IPS-NIHi11 (cell line): Measurements from ENCODE around the gene SERTAD3.
"Not testable (repeated sequence)": the region's sequence is repeated elsewhere in the genome, so short reads cannot be mapped to it uniquely, and the experiment has no call there.

Source experiments
- DNase-seq: peaks from one replicate; pipeline ENCODE4 v3.0.0; 2012; ENCODE audit warnings: mixed read lengths, low spot score

The SERTAD3 gene

GRCh38 chr19:40408598-40408925 lies 35.6 kb downstream of the SERTAD3 start:
- DNase-seq, result not testable (repeated sequence)

- no peak for DNase-seq
Measured at GRCh38 chr19:40407714-40408597, 36.2 kb downstream of the SERTAD3 start.

GRCh38 chr19:40403262-40403984 lies 40.7 kb downstream of the SERTAD3 start:
- DNase-seq, result peak; percentile 95

GRCh38 chr19:40400559-40400958 lies 43.6 kb downstream of the SERTAD3 start:
- no peak for DNase-seq

- DNase-seq, result peak; percentile 85
Measured at GRCh38 chr19:40398417-40399131, 45.6 kb downstream of the SERTAD3 start.

- DNase-seq, result no peak
Measured at GRCh38 chr19:40397568-40397906, 46.6 kb downstream of the SERTAD3 start.

- DNase-seq, result no peak
Measured at GRCh38 chr19:40396886-40397567, 47.1 kb downstream of the SERTAD3 start.

- DNase-seq, result no peak
Measured at GRCh38 chr19:40395956-40396355, 48.2 kb downstream of the SERTAD3 start.

- no peak for DNase-seq
Measured at GRCh38 chr19:40394816-40395210, 49.3 kb downstream of the SERTAD3 start.

- no peak for DNase-seq
Measured at GRCh38 chr19:40393894-40394815, 50.0 kb downstream of the SERTAD3 start.

GRCh38 chr19:40392894-40393517 lies 51.1 kb downstream of the SERTAD3 start:
- peak; percentile 64 for DNase-seq

- DNase-seq, result no peak
Measured at GRCh38 chr19:40392123-40392522, 52.0 kb downstream of the SERTAD3 start.
